ENCODE measurements around the gene TNMD.

DNA sequence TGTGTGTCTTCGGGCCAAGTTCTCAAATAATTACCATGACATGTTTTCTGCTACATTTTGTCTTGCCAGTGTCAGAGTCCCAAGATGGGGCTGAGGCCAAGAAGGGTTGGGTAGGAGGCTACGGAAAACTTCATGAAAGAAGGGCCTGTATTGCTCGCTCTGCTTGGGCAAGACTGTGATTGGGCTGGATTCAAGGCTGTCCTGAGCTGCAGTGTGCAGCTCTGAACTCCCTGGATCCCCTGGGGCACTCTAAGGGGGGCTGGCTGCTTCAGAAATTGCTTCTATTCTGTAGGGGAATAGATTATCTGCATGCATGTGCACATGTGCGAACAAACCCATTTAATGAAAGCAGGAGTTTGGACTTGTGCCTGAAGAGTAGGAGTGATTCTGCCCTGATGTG is 38.3 kb downstream of the TNMD start:
- TF ChIP-seq, protein P1, sequence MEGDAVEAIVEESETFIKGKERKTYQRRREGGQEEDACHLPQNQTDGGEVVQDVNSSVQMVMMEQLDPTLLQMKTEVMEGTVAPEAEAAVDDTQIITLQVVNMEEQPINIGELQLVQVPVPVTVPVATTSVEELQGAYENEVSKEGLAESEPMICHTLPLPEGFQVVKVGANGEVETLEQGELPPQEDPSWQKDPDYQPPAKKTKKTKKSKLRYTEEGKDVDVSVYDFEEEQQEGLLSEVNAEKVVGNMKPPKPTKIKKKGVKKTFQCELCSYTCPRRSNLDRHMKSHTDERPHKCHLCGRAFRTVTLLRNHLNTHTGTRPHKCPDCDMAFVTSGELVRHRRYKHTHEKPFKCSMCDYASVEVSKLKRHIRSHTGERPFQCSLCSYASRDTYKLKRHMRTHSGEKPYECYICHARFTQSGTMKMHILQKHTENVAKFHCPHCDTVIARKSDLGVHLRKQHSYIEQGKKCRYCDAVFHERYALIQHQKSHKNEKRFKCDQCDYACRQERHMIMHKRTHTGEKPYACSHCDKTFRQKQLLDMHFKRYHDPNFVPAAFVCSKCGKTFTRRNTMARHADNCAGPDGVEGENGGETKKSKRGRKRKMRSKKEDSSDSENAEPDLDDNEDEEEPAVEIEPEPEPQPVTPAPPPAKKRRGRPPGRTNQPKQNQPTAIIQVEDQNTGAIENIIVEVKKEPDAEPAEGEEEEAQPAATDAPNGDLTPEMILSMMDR (IDR thresholded peaks at IDR 0.05): no peak
- TF ChIP-seq POLR2A (IDR thresholded peaks at IDR 0.05) (no peak), POLR2AphosphoS5 (IDR thresholded peaks at IDR 0.05) (no peak)

All from sigmoid colon (tissue), 4 donors.